Measurements from ENCODE around the gene GPNMB.

The GPNMB gene

DNA sequence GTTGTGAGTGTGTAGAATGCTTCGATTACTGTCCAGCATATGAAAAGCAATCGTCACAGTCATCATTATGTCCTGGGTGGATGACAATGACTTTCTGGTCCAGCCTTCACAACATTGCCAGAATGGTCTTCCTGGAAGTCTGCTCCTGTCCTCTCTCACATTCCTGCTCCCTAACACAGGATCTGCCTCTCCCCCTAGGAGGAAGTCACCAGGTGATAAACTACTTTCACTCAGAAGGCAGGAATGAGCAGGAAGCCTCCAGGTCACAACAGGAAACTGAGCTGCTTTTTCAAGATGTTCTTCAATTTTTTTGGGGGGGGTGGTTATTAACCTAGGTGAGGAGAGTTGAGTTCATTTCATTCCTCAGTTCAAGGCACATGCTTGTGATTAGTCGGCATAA lies 13.6 kb upstream of the GPNMB start:
- DNase-seq: no peak

DNA sequence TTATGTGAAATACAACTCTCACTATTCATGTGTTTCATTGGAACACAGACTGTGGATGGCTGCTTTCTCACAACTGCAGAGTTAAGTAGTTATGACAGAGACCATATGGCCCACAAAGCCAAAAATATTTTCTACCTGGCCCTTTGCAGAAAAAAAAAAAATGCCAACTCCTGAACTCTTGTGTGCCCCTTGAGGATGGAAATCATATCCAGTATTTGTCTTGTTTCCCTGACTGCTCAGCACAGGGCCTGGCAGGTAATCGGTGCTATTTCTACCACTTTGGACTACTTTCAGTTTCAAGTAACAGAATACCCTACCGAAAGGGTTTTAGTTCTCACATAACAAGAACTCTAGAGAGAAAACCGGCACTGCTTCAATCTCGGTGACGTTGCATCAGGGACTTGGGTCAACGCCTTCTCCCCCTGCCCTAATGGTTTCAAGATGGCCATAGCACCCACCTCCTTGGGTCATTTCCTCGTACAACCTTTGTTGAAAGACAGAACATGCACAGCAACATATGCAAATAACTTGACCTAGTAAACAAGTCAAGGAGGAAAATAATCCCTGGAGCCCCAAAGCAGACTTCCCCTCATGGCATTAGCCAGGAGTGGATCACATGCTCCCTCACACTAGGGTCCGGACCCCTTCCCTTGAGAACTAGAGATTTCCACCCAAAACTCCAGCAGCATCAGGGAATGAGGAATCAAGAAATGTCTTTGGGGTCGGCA lies 11.8 kb upstream of the GPNMB start:
- no peak for DNase-seq

DNA sequence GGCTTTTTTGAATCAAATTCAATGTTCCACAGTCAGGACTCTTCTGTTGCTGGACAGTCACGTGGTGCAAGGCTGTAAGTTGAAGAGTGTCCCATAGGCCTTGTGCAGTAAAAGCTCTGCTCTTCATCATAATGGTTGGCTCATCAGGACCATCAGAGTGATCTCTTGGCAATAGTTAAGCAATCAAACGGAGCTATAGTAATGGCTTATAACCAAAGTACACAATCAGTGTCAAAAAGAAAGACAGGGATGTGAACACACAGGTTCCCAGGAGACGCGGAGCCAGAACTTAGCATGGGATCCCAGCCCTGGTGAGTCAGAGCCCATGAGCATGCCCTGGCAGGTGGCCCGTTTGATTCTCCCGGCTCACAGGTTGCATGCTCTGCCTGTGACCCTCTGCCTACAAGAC lies 10.8 kb upstream of the GPNMB start:
- DNase-seq: no peak

DNA sequence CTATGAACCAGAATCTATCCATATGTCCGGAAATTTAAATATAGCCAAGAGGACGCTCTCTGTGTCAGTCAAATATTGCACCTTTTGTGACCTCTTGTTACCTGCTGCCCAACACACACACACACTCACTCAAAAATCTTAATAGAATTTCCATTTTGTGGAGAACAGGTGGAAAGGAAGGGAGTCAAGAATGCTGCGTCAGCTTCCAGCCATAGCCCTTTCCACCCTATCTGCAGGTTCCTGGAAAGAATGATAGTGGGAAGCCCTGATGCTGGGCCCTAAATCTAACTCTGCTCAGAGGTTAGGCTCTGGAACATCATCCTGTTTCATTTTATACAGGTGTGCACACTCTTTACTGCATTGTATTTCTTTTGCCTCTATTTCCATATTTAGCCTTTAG lies 9.6 kb upstream of the GPNMB start:
- no peak for DNase-seq

DNA sequence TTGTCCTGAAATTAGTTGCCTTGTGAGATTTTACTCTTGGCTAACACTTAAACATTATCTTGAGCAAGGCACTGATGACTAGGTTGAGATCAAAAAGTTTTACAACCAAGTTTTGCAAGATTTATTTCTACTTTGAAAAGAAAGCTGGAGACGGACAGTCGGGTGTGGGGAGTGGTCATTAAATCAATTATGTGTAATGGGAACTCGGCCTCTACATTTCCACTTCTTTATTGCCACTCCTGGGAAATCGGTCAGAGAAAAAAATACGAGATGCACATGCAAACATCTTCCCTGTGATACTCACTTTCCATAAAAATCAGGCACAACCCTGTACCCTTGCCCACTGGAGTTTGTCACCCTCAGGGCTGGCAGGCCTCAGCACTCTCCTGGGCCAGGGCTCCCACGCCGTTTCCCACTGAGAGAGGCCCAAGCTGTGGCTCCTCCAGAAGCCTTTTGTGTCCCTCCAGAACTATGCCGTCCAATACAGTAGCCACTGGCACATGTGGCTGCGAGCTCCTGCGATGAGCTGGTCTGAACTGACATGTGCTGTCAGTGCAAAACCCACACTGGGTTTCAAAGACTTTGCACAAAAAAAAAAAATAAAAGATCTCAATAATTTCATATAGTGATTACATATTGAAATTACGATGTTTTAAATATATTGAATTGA lies 7.5 kb upstream of the GPNMB start:
- no peak for DNase-seq

DNA sequence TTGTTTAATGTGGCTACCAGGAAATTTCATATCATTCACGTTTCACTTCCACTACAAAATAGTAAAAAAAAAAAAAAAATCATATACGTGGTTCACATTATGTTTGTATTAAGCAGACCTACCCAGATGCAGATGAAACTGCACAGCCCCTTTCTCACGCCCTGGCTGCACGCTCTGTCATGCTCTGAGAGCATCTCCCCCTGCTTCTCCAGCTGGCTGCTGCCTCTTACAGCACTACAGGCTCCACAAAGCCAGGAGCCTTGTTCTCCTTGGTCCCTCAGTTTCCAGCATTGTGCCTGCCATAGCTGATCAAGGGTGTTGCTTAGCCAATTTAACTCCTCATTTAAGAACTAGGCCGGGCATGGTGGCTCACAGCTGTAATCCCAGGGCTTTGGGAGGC lies 6.9 kb upstream of the GPNMB start:
- DNase-seq: no peak

DNA sequence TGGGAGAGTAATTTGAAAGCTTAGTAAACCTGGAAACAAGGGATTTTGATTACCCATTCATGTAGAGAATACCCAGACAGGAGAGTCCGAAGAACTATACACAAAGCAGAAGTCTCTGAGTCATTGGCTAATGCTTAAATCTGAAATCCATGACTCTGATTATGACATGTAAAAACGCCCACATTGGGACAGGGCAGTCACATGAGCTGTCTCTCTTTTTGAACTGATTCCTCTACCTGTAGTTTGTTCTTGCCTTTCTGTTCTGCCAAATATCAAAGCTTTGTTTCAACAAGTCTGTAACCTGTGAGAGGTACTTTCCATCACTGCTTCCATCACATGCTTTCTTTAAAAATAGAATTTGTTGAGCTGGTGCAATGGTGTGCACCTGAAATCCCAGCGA lies 4.3 kb upstream of the GPNMB start:
- no peak for DNase-seq

DNA sequence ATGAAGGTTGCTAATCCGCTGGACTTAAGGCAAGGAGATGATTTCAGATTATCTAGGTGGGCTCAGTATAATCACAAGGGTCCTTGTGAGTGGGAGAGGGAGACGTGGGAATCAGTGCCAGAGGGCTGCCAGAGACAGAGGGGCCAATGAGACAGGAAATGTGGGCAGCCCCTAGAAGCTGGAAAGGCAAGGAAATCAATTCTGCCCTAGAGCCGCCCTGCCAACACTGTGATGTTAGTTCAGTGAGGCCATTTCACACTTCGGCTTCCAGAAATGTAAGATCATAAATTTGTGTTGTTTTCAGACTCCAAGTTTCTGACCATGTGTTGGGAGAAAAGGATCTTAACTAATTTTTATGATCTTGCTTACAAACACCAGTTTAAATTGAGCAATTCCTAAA lies 3.6 kb upstream of the GPNMB start:
- no peak for DNase-seq

DNA sequence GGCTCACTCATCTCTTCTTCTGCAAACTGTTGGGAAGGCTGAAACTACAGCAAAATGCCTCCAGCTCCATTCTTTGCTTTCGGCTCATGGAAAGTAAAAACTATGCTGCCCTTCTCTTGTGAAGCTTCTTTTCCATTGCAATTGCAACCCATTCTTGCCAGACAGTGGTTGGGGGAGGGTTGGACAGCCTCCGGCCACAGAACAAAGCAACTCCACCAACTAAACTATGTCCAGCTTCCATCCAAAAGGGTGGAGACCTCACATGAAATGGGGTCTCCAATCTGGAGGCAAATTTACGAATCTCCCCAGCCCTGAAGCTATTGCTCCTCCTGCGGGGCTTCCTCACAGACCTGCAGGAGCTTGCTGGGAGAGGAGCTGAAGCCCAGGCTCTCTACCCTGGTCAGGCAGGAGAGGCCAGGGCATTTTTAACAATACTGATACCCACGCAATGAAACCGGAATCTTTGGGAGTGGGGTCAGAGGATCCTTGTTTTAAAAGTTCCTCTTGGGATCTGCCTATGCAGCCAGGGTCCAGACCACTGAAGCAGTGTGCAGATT lies 549 bp downstream of the GPNMB start:
- DNase-seq: no peak

DNA sequence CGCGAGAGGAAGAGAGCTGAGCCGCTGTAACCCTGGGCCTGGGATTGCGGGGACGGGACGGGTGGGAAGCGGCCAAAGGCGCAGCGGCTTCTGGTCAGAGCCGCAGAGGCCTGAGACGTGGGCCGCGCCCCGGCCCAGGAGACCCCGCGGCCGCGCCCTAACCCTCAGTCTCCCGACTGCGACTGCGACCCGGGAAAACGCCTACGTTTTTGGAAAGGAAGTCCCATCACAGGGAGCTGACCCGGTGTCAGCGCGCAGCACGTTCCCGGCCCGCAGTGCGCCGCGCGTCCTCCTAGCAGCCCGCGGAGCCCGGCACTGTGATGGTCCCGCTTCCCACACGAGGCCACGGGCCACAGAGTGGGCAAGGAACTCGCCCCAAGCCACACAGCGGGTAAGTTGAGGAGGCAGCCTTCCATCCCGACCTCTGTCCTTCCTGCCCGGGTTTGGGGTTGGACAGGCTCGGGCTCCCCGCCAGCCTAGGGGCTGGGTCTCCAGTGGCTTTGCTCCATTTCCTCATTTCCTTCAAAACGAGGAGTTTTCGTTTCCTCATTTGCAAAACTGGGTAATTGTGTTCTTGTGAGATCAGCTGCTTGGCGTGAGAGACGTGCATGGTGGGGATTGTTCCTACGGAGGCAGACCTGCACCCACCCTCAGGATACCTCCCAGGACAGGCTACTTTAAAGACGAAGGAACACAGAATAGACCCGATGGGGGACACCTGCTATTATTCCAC lies 1.2 kb downstream of the GPNMB start:
- no peak for DNase-seq

DNA sequence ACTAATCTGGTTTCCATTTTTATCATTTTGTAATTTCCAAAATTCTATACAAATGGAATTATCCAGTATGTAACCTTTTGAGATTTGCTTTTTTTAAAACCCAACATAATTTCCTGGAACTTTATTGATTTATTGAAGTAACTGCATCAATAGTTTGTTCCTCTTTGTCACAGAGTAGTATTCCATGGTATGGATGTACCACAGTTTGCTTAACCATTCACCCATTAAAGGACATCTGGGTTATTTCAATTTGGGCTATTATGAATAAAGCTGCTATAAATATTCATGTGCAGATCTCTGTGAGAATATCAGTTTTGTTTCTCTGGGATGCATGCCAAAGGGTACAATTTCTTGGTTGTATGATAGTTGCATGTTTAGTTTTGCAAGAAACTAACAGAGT lies 2.9 kb downstream of the GPNMB start:
- DNase-seq: no peak

DNA sequence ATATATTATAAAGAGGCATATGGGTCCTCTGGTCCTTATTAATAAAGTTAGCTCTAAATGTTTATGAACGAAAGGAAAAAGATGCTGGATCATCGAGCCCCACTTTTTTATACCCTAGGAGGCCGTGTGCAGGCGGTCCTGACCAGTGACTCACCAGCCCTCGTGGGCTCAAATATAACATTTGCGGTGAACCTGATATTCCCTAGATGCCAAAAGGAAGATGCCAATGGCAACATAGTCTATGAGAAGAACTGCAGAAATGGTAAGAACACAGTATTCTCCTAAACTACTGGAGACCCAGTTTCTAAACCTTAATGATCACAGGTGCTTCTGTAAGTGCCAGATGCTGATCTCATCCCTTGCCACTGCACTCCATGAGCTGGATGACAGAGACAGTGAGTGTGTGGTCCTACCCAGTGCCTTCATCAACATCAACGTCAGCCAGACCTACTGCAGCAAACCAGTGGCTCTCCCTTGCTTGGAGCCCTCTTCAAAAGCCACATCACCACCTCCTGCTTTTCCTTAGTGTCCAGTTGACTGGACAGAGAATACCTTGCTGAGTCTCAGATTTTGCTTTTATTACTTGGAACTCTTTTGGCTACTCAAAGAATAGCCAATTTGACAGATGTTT lies 7.6 kb downstream of the GPNMB start:
- DNase-seq: no peak

DNA sequence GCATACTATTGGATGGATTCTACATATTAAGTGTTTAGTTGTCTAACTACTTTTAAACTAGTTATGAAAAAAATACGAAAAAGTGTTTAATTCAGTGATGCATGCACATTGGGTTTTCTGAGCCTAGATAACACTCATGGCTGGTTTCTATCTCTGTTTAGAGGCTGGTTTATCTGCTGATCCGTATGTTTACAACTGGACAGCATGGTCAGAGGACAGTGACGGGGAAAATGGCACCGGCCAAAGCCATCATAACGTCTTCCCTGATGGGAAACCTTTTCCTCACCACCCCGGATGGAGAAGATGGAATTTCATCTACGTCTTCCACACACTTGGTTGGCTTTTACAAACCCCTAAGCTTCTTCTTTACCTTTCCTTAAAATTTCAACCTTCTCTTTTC lies 10.2 kb downstream of the GPNMB start:
- no peak for DNase-seq

DNA sequence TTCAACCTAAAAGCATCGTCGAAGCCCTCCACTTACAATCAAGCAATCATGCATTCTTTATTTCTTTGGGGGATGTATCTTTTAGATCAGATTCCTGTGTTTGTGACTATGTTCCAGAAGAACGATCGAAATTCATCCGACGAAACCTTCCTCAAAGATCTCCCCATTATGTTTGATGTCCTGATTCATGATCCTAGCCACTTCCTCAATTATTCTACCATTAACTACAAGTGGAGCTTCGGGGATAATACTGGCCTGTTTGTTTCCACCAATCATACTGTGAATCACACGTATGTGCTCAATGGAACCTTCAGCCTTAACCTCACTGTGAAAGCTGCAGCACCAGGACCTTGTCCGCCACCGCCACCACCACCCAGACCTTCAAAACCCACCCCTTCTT lies 13.8 kb downstream of the GPNMB start:
- no peak for DNase-seq

DNA sequence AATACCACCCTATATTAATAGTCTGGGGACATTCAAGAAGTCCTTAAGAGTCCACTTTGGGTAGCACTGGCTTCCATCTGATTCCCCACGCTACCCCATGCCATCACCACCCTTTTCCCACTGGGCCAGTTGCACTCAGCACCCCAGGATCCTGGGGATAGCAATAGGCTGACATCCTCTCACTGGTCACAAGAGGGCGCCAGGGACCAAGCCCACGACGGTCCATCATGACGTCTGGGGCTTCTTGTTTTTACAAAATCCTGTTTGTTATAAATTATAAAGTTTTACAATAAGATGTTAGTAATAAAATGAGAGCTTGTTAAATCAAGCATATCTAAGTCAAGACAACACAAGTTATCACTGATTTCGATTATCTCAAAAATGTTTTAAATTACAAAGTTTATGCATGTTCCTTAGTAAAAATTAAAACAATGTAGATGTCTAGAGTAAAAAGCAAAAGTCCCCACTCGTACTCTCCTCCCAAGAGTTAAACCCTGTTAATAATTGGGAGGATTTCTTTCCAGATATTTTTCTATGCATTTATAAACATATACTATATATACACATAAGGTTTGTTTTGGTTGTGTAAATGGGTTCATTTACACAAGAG lies 15.4 kb downstream of the GPNMB start:
- DNase-seq: peak; percentile 24

DNA sequence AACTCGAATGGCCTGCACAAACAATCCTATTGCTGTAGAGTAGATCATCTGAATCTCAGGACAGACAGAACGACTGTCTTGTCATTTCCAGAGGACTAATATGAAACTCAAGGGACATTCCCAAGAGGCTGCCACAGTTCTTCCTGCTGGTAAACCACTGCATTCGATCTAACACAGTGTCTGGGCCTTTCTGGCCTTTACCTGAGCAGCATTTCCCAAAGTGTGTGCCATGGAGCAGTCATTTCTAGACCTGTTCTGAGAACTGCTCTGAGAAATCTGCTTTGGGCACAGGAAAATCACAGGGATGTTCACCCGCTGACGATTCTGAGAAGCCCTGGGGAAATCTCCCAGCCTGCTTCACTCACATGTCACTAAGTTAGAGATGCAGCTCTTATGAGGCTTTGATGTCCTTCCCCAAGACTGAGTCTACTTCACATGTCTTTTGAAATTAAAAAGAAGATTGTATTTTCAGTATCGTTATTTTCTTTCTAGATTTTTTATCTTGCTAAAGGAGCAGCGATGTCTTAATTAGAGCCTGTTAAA lies 18.4 kb downstream of the GPNMB start:
- no peak for DNase-seq

DNA sequence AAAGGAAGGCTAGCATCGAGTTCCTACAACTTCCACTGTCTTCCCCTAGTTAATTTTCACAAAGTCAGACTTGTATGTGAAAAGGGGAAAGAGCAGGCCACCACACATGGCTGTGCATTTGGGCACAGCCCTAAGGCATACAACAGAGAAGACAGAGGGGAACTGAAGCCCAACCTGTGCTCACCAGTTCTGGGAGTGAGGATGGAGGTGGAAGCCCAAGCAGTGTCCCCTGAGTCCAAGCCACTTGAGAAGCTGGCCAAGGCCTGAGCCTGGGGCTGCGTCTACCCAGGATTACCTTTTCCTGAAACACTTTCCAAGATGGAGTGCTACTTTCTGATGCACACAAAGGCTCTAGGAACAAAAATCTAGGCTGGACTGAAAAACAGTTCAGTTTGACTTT lies 20.3 kb downstream of the GPNMB start:
- DNase-seq: no peak

DNA sequence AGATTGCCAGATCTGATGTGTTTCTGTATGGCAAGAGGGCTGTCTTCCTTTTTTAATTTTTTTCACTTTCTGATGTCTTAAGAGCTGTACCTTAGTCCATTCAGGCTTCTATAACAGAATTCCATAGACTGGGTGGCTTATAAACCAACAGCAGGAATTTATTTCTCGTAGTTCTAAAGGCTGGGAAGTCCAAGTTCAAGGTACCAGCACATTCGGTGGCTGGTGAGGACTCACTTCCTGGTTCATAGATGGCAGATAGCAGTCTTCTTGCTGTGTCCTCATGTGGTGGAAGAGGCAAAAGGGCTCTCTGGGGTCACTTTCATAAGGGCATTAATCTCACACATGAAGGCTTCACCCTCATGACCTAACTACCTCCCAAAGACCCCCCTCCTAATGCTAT lies 20.8 kb downstream of the GPNMB start:
- DNase-seq: no peak

DNA sequence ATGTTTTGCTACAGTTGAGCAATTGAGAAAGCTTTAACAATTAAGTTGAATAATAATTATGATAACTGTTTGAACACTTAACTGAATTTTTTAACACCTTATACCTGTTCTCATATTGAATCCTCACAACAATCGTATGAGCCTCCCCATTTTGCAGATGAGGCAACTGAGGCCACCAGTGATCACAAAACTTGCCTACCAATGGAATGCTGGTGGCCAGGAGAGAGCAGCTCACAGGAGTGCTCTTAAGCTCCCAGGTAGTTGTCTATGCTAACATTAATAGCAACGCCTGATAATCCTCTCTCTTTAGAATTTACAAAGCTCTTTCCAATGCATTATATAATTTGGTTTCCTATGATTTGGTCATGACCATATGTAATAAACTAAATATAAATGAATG lies 21.6 kb downstream of the GPNMB start:
- no peak for DNase-seq

DNA sequence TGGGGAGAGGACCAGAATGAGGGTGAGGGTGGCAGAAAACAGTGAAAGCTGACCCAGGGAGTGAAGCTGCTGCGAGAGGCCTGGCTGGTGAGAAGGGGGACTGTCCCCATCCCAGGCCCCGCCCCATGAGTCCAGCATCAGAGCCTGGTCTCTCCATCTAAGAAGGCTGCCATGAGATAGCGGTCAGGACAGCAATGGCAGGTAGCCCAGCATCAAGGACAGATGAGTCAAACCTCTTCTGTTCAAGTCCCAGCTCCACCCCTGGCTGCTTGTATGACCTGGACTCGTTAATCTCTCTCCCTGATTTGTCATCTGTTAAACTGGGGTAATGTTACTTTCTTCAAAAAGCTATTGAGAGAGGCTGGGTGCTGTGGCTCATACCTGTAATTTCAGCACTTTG lies 22.2 kb downstream of the GPNMB start:
- DNase-seq: no peak

DNA sequence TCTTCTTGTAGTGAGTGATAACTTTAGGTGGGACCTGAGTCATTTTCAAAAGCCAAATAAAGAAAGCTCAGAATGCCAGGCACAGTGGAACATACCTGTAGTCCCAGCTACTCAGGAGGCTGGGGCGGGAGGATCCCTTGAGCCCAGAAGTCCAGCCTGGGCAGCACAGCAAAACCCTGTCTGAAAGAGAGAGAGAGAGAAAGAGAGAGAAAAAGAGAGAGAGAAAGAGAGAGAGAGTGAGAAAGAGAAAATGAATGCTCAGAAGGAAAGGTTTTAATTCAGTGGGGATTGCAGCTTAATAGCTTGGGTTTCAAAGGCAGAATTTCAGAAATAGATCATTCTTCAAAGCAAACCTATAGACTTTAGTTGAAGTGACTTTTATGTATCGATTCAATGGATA lies 25.7 kb downstream of the GPNMB start:
- DNase-seq: no peak

DNA sequence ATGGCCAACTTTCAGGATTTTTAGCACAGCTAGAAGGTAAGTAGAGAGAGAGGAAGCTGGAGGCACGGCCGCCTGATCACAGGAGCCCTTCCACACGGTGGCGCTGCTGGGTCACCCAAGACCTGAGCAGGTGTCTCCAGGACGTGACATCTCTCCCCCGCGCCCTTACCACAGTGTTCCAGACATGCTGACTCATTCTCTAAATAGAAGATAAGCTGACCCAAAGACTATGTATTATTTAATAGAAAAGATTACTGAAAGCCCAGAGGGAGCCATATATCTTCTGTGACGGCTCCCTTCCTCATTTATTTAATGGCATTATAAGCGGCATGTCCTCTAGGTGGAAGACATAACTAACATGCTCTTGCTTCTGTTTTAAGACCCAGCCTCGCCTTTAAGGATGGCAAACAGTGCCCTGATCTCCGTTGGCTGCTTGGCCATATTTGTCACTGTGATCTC lies 26.6 kb downstream of the GPNMB start:
- DNase-seq: peak; percentile 86

DNA sequence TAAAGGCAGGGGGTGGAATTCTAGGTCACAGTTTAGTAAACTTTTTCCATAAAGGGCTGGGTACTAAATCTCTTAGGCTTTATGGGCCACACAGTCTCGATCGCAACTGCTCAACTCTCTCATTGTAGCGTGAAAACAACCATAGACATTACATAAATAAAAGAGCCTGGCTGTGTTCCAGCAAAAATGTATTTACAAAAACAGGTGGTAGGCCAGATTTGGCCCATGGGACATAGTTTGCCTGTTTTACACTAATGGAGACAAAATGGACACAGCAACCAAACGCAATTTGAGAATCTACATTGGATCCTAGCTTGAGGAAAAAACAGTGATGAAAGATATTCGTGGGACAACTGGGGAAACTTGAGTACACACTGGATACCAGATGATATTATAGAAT lies 29.3 kb downstream of the GPNMB start:
- DNase-seq: no peak
